Measurements from ENCODE around the gene TIE1. TPM values are rescaled to one million over a fixed set of nuclear protein-coding genes. Genes with fewer than 3 reads are reported as not detected.

The TIE1 gene
- polyA plus RNA-seq, result 10 to 100 TPM; 10.2 to 56.7 (median 55.3) TPM

- WGBS, 3 donors, result 47 to 85% (median 48%) methylated on average over 10 of the region's 10 CpGs
- H3K27ac ChIP-seq (ENCODE audit: low read depth, low read length), result no peak within 1 kb of the TSS
These were observed at the start of gene TIE1 for GRCh38 chr1:43300378-43301094. Gene TIE1, plus strand, starts transcription at chr1:43300982. Its CDS starts 90 bp downstream, at chr1:43301072.

- WGBS, 3 donors, result 86 to 97% (median 92%) methylated on average over 5 of the region's 5 CpGs
- no peak overlapping the region for H3K27ac ChIP-seq (ENCODE audit: low read depth, low read length)
These were observed 49.8 kb upstream of the TIE1 start for GRCh38 chr1:43251024-43251423.

- WGBS, 3 donors, result 88 to 93% (median 93%) methylated on average over 1 of the region's 1 CpG
- H3K27ac ChIP-seq (ENCODE audit: low read depth, low read length), result no peak overlapping the region
These were observed 48.6 kb upstream of the TIE1 start for GRCh38 chr1:43252225-43252624.

GRCh38 chr1:43253173-43253572 lies 47.6 kb upstream of the TIE1 start:
- WGBS, 3 donors, result 91 to 94% (median 93%) methylated on average over 4 of the region's 4 CpGs
- no peak overlapping the region for H3K27ac ChIP-seq (ENCODE audit: low read depth, low read length)

- no peak overlapping the region for H3K27ac ChIP-seq (ENCODE audit: low read depth, low read length)
- WGBS, 3 donors, result 83 to 91% (median 89%) methylated on average over 8 of the region's 8 CpGs
These were observed 46.9 kb upstream of the TIE1 start for GRCh38 chr1:43253876-43254275.

GRCh38 chr1:43255438-43256210 lies 45.2 kb upstream of the TIE1 start:
- no peak overlapping the region for H3K27ac ChIP-seq (ENCODE audit: low read depth, low read length)
- WGBS, 3 donors, result 63 to 77% (median 67%) methylated on average over 10 of the region's 10 CpGs

GRCh38 chr1:43256675-43257570 lies 43.9 kb upstream of the TIE1 start:
- H3K27ac ChIP-seq (ENCODE audit: low read depth, low read length), result no peak overlapping the region

GRCh38 chr1:43258370-43258769 lies 42.4 kb upstream of the TIE1 start:
- no peak overlapping the region for H3K27ac ChIP-seq (ENCODE audit: low read depth, low read length)
- WGBS, 3 donors, result 54 to 71% (median 69%) methylated on average over 3 of the region's 3 CpGs

More at GRCh38 chr1:43256675-43257570, 43.9 kb upstream of the TIE1 start:
- 71 to 84% (median 83%) methylated on average over 8 of the region's 8 CpGs for WGBS, 3 donors

- 31 to 84% (median 75%) methylated on average over 4 of the region's 4 CpGs for WGBS, 3 donors
- no peak overlapping the region for H3K27ac ChIP-seq (ENCODE audit: low read depth, low read length)
These were observed 35.4 kb upstream of the TIE1 start for GRCh38 chr1:43265431-43265830.

GRCh38 chr1:43266881-43267280 lies 33.9 kb upstream of the TIE1 start:
- no peak overlapping the region for H3K27ac ChIP-seq (ENCODE audit: low read depth, low read length)
- 93 to 100% (median 95%) methylated on average over 1 of the region's 1 CpG for WGBS, 3 donors

- H3K27ac ChIP-seq (ENCODE audit: low read depth, low read length), result no peak overlapping the region
- WGBS, 3 donors, result 61 to 91% (median 89%) methylated on average over 9 of the region's 9 CpGs
These were observed 33.4 kb upstream of the TIE1 start for GRCh38 chr1:43267291-43267805.

GRCh38 chr1:43267818-43268425 lies 32.9 kb upstream of the TIE1 start:
- no peak overlapping the region for H3K27ac ChIP-seq (ENCODE audit: low read depth, low read length)
- 80 to 92% (median 92%) methylated on average over 3 of the region's 3 CpGs for WGBS, 3 donors

GRCh38 chr1:43269627-43270375 lies 31.0 kb upstream of the TIE1 start, which contains the start of gene TMEM125:
Gene TMEM125, plus strand, starts transcription at chr1:43269983. Its CDS starts 2,740 bp downstream, at chr1:43272723.
- no peak within 1 kb of the TSS for H3K27ac ChIP-seq (ENCODE audit: low read depth, low read length)
- WGBS, 3 donors, result 70 to 88% (median 80%) methylated on average over 7 of the region's 7 CpGs

GRCh38 chr1:43270421-43271095 lies 30.2 kb upstream of the TIE1 start:
- 8 to 18% (median 16%) methylated on average over 29 of the region's 29 CpGs for WGBS, 3 donors
- H3K27ac ChIP-seq (ENCODE audit: low read depth, low read length), result no peak overlapping the region

- H3K27ac ChIP-seq (ENCODE audit: low read depth, low read length), result no peak overlapping the region
- WGBS, 3 donors, result 34 to 75% (median 70%) methylated on average over 12 of the region's 12 CpGs
These were observed 29.3 kb upstream of the TIE1 start for GRCh38 chr1:43271186-43272118.

GRCh38 chr1:43272161-43272560 lies 28.6 kb upstream of the TIE1 start:
- 66 to 82% (median 79%) methylated on average over 9 of the region's 9 CpGs for WGBS, 3 donors
- no peak overlapping the region for H3K27ac ChIP-seq (ENCODE audit: low read depth, low read length)
